DMS 273 treated with DMSO at 0.1 percent for 48 hours (cell line): ENCODE measurements around the gene CELF1.

Experiments used
- DNase-seq: peaks from one replicate; lab custom pipeline; 2025; lab: John Stamatoyannopoulos, UW

CELF1 gene

GRCh38 chr11:47552566-47553405 is at the start of gene CELF1:
TSS of gene CELF1 (minus strand) at chr11:47553132. CDS start at chr11:47499523, 53,609 bp downstream.
- peak; percentile 62 for DNase-seq

- no peak for DNase-seq
These were observed 47.0 kb upstream of the CELF1 start for GRCh38 chr11:47599902-47600301.

GRCh38 chr11:47595967-47596366 is 43.0 kb upstream of the CELF1 start:
- no peak for DNase-seq

GRCh38 chr11:47595029-47595428 is 42.1 kb upstream of the CELF1 start:
- no peak for DNase-seq

GRCh38 chr11:47593934-47594855 is 41.3 kb upstream of the CELF1 start, which contains the start of gene C1QTNF4:
TSS of gene C1QTNF4 (minus strand) at chr11:47594411. CDS start at chr11:47590810, 3,601 bp downstream.
- no peak for DNase-seq

- no peak for DNase-seq
These were observed 40.6 kb upstream of the CELF1 start for GRCh38 chr11:47593492-47593933.

- DNase-seq: no peak
These were observed 40.0 kb upstream of the CELF1 start for GRCh38 chr11:47592970-47593369.

- DNase-seq: no peak
These were observed 39.3 kb upstream of the CELF1 start for GRCh38 chr11:47592251-47592650.

GRCh38 chr11:47591764-47592163 is 38.8 kb upstream of the CELF1 start:
- no peak for DNase-seq

GRCh38 chr11:47589977-47590861 is 37.3 kb upstream of the CELF1 start:
- DNase-seq: no peak

GRCh38 chr11:47589584-47589976 is 36.6 kb upstream of the CELF1 start:
- DNase-seq: no peak

GRCh38 chr11:47589118-47589517 is 36.2 kb upstream of the CELF1 start:
- no peak for DNase-seq

- DNase-seq: no peak
These were observed 34.9 kb upstream of the CELF1 start for GRCh38 chr11:47587723-47588326.

- no peak for DNase-seq
These were observed 34.2 kb upstream of the CELF1 start for GRCh38 chr11:47587039-47587716.

GRCh38 chr11:47586098-47586855 is 33.3 kb upstream of the CELF1 start, which contains the start of gene FAM180B:
TSS of gene FAM180B (plus strand) at chr11:47586678. CDS start at chr11:47586769, 91 bp downstream.
- no peak for DNase-seq

GRCh38 chr11:47583844-47584243 is 30.9 kb upstream of the CELF1 start:
- no peak for DNase-seq

GRCh38 chr11:47578524-47579494 is 25.9 kb upstream of the CELF1 start, which contains the start of the genes KBTBD4 and NDUFS3:
TSS of gene KBTBD4 (minus strand) at chr11:47578970. CDS start at chr11:47578951, 19 bp downstream.
TSS of gene NDUFS3 (plus strand) at chr11:47579074. CDS start at chr11:47579092, 18 bp downstream.
- DNase-seq: peak; percentile 57

GRCh38 chr11:47577460-47578041 is 24.6 kb upstream of the CELF1 start:
- DNase-seq: no peak
